ENCODE data around the gene IRF8. TPM values are rescaled to one million over a fixed set of nuclear protein-coding genes. Genes with fewer than 3 reads are reported as not detected.

The IRF8 gene
- total and polyA plus RNA-seq, 12 donors = 0.72 to 29.4 (median 2.1) TPM

DNA sequence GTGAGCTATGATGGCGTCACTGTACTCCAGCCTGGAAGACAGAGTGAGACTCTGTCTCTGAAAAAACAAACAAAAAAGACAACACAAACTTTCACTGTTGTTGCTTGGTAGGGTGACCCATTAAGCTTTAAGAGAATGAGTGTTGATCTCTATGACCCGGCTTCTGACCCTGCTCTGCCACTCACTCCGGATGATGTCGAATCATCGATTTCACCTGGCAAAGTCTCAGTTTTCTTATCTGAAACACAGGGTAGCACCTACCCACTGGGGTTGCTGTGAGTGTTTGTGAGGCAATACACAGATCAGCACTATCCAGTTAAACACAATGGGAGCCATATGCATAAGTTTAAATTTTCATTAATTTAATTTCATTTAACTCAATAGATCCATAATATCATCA, 20.6 kb upstream of the IRF8 start:
- intact Hi-C loops (cut with DNase I) = no loop called here

DNA sequence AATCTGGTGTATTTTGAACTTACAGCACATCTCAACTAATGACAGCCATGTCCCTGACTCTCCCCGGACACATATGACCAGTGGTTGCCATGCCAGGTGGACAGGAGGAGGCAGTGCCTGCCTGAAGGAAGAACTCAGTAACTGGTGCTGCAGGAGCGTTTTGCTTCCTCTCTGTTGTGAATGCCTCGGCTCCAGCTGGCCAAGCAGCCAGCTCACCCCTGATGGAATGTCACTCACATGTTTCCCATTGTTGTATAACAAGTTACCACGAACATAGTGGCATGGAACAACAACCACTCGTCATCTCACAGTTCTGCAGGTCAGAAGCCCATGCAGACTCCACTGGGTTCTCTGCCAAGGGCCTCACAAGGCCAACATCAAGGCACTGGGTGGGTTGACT, 20.1 kb upstream of the IRF8 start:
- DNase-seq = no peak
- H3K4me3 ChIP-seq = no peak overlapping the region
- H3K9me3 ChIP-seq = no peaks in the 10 kb centered on the region
- TF ChIP-seq, protein P1, sequence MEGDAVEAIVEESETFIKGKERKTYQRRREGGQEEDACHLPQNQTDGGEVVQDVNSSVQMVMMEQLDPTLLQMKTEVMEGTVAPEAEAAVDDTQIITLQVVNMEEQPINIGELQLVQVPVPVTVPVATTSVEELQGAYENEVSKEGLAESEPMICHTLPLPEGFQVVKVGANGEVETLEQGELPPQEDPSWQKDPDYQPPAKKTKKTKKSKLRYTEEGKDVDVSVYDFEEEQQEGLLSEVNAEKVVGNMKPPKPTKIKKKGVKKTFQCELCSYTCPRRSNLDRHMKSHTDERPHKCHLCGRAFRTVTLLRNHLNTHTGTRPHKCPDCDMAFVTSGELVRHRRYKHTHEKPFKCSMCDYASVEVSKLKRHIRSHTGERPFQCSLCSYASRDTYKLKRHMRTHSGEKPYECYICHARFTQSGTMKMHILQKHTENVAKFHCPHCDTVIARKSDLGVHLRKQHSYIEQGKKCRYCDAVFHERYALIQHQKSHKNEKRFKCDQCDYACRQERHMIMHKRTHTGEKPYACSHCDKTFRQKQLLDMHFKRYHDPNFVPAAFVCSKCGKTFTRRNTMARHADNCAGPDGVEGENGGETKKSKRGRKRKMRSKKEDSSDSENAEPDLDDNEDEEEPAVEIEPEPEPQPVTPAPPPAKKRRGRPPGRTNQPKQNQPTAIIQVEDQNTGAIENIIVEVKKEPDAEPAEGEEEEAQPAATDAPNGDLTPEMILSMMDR (IDR thresholded peaks at IDR 0.05) = no peak
- intact Hi-C loops (cut with DNase I) = no loop called here
- no peak overlapping the region for H3K27ac ChIP-seq
- peaks cover 0 to 10% (median 4%) of the 10 kb centered on the region in 7 donors for H3K27me3 ChIP-seq
- peak in 7 of 8 donors; percentile 42 to 64 (median 55) for ATAC-seq
- no peaks in the 10 kb centered on the region for H3K36me3 ChIP-seq
- peaks cover 0 to 8% (median 0%) of the 10 kb centered on the region in 9 donors for H3K4me1 ChIP-seq
- 19 to 29% methylated on average over 5 of the region's 5 CpGs for WGBS, 2 donors

More for the DNA sequence above, 20.6 kb upstream of the IRF8 start:
- Histone ChIP-seq H3K4me3 (no peak overlapping the region), H3K27me3 (peaks cover 0 to 11% (median 3%) of the 10 kb centered on the region in 7 donors), H3K36me3 (no peaks in the 10 kb centered on the region), H3K4me1 (peaks cover 0 to 11% (median 0%) of the 10 kb centered on the region in 9 donors), H3K9me3 (no peaks in the 10 kb centered on the region), H3K27ac (no peak overlapping the region)
- 83 to 86% methylated on average over 5 of the region's 5 CpGs for WGBS, 2 donors
- no peak for DNase-seq
- TF ChIP-seq, protein P1 (IDR thresholded peaks at IDR 0.05) = no peak
- no peak for ATAC-seq

DNA sequence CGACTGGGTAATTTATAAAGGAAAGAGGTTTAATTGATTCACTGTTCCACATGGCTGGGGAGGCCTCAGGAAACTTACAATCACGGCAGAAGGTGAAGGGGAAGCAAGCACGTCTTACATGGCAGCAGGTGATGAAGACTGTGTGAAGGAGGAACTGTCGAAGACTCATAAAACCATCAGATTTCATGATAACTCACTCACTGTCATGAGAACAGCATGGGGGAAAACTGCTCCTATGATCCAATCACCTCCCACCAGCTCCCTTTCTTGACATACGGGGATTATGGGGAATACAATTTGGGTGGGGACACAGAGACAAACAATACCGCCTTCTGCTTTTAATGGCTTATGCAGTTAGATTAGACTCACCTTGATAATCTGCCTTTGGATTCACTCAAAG, 19.4 kb upstream of the IRF8 start:
- WGBS, 2 donors = 79 to 84% methylated on average over 6 of the region's 6 CpGs
- H3K27me3 ChIP-seq = peaks cover 0 to 16% (median 9%) of the 10 kb centered on the region in 7 donors
- no peak overlapping the region for H3K27ac ChIP-seq
- TF ChIP-seq, protein P1 (IDR thresholded peaks at IDR 0.05) = no peak
- intact Hi-C loops (cut with DNase I) = no loop called here
- peaks cover 0 to 8% (median 0%) of the 10 kb centered on the region in 9 donors for H3K4me1 ChIP-seq
- H3K9me3 ChIP-seq = no peaks in the 10 kb centered on the region
- no peak overlapping the region for H3K4me3 ChIP-seq
- DNase-seq (no peak), ATAC-seq (no peak)
- no peaks in the 10 kb centered on the region for H3K36me3 ChIP-seq

DNA sequence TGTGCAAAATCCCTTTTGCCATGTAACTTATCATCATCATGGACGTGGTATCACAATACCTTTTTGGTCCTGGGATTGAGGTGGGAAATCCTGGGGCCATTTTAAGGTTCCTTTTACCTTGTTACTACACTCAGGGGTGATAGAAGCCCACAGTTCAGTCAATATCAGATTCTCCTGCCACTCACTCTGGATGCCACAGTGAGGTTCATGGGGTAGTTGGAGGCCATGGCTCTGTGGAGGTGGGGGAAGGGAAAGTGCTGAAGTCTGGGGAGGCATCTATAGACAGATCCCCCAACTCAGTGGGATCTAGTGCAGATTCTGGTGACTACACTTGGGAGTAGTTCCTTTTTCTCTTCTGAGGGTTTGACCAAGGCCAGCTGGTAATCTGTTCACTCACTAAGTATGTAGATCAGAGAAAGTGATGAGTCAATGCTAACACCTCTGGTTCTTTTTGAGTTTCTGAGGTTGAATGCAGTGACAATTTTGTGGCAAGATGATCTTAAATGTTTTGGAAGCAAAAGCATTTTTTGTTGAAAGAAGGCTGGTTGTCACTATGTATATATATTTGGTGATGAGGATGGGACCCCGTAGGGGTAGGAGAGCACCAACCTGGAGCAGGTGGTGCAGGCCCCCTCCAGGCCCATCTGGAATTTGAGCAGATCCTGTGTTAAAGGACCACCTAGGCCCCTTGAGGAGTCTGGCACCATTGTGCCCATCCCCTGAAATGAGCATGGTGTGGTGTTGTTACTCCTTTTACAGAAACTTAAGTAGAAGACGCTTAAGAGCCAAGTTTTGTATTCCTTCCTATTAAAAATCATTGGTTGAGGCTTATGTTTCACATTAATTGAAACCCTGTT, 18.8 kb upstream of the IRF8 start:
- TF ChIP-seq, protein P1 (IDR thresholded peaks at IDR 0.05) = no peak
- no peak for DNase-seq
- Histone ChIP-seq H3K9me3 (no peaks in the 10 kb centered on the region), H3K4me1 (peaks cover 0 to 8% (median 0%) of the 10 kb centered on the region in 9 donors), H3K27ac (no peak overlapping the region), H3K27me3 (peaks cover 0 to 23% (median 15%) of the 10 kb centered on the region in 7 donors), H3K4me3 (no peak overlapping the region), H3K36me3 (no peaks in the 10 kb centered on the region)
- 91 to 93% methylated on average over 3 of the region's 3 CpGs for WGBS, 2 donors
- intact Hi-C loops (cut with DNase I) = no loop called here
- ATAC-seq = no peak

Data from heart right ventricle (tissue), 16 donors.